MV-4-11 (cell line): ENCODE data around the gene ABCB10.
A peak's percentile ranks its signal among the peaks of the same experiment; 100 is the strongest.
"Not testable (repeated sequence)": the region's sequence is repeated elsewhere in the genome, so short reads cannot be mapped to it uniquely, and the experiment has no call there.

Source experiments
- DNase-seq: peaks from one replicate; lab custom pipeline; 2025; lab: John Stamatoyannopoulos, UW

The ABCB10 gene

DNA sequence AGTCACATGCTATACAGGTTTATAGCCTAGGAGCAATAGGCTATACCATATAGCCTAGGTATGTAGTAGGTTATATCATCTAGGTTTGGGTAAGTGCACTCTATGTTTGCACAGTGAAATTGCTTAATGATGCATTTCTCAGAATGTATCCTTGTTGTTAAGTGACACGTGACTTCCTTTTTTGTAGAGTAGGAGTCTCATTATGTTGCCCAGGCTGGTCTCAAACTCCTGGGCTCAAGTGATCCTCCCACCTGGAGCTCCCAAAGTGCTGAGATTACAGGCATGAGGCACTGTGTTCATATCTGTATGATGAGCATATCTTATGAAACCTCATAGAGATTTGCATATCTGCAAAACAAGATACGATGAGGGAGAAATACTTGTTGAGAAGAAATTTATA is 13.8 kb upstream of the ABCB10 start:
- DNase-seq = peak; percentile 59

DNA sequence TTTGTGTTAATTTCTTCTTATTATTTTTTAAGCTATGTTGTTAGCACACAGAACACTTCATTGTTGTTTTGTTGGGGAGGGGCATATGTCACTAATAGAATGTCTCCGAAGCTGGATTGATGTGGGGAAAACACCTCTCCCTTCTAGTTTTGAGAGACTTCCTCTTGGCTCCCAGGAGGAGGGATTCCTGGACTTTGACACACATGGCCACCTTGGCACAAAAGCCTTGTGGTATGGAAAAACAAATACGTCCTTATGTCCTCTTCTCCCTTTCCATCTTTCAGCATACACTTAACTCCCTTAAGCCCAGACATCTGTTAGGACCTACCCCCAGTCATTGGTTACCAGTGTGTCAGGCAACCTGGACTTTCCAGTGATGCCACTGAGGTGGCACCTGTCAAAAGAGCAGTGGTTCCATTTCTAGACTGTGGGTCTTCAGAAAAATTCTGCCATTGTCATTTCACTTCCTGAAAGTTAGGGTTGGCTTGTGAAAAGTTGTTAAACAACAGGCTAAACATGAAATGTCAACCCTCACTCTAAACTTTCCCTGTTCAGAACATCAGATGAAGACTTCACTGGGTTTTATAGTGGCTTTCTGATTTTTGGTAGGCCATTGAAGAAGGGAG is 12.5 kb upstream of the ABCB10 start:
- no peak for DNase-seq

DNA sequence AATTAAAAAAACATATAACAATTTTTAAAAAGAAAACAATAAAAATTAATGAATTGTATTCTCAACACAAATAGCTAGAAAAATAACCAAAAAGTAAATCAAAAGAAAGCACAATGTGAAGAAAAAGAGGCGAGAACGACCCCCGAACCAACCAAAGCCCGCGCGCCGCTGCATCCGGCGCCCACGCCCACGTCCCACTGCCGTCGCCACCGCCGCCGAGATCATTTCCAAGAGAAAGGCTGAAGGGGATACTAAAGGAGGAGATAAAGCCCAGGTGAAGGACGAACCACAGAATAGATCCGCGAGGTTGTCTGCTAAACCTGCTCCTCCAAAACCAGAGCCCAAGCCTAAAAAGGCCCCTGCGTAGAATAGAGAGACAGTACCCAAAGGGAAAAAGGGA is 11.8 kb upstream of the ABCB10 start:
- no peak for DNase-seq

DNA sequence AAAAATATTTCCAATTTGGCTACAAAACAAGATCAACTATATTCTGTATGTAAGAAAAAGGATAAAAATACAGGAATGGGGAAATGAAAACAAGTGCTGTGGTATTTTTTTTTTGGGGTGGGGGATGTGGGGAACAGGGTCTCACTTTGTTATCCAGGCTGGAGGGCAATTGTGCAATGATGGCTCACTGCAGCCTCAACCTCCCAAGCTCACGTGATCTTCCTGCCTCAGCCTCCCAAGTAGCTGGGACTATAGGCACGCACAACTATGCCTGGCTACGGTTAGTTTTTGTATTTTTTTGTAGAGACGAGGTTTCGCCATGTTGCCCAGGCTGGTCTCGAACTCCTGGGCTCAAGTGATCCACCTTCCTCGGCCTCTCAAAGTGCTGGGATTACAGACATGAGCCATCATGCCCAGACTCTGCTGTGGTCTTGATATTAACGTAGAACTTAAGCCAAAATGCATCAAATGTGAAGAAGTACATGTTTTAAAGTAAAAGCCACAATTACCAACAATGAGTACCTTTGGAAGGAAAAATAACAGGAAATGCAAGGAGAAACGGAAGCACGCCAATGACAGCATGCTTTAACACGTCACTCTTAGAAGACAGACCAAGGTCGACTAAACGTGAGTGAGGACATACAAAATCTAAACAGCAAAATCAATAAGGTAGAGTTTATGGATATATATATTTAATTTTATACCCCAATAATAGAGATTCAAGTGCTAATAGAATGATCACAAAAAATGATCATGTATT is 8.8 kb upstream of the ABCB10 start:
- peak; percentile 90 for DNase-seq

DNA sequence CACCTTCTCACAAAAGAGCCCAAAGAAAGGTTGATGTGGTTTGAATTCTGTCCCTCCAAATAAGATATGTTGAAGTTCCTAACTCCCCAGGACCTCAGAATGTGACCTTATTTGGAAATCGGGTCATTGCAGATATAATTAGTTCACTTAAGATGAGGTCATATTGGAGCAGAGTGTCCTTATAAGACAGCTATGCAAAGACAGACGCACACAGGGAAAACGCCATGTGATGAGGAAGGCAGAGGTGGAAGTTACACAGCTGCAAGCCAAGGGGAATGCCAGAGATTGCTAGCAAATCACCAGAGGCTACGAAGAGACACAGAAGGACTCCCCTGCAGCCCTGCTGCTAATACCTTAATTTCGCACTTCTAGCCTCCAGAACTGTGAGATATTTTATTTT is 5.2 kb upstream of the ABCB10 start:
- DNase-seq = peak; percentile 53

DNA sequence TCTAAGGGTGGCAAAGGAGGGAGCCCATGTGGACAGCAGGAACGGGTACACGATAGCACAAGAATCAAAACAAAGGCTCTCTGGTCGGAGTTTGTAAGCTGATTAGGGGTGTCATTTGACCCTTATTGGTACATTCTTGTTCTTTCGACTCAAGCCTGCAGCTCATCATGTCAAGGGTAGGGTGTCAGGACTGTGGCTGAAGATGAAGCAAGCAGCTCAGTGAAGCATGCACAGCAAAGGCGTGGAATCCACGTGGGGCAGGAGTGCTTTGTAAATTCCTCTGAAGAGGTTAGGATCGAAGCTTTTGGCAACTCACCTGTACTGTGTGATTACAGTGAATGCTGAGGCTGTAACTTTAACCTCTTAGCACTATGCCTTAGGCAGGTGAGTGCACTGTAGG is 4.7 kb upstream of the ABCB10 start:
- DNase-seq = peak; percentile 9

DNA sequence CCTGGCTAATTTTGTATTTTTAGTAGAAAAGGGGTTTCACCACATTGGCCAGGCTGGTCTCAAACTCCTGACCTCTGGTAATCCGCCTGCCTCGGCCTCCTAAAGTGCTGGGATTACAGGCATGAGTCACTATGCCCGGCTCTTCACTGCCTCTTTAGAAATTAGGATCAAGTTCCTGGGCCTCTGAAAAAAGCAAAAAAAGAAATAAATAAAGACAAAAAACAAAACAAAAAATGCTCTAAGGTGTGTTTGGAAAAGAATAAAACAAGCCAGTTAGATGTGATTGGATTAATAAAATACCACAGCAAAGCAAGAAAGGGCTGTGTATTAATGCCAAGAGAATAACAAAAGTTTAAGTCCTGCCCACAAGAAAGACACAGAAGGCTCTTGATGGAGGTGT is 4.2 kb upstream of the ABCB10 start:
- DNase-seq = peak; percentile 46

DNA sequence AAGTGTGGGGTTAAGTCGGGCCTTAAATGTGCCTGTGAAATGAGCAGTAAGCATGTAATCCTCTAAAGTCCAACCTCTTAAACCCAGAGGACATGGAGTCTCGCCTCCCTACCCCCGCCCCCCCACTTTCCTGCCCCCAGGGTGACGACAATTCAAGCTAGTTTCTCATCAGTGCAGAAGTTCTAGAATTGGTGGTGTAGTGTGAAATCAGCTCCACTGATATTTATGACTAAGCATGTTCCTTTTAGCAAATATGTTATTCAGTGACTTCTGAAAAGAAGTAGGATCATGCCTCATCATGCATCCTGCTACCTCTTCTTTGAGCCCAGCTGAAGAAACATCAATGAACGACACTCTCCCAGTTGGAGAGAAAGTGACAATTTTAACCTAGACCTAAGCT is 2.6 kb upstream of the ABCB10 start:
- peak; percentile 14 for DNase-seq

DNA sequence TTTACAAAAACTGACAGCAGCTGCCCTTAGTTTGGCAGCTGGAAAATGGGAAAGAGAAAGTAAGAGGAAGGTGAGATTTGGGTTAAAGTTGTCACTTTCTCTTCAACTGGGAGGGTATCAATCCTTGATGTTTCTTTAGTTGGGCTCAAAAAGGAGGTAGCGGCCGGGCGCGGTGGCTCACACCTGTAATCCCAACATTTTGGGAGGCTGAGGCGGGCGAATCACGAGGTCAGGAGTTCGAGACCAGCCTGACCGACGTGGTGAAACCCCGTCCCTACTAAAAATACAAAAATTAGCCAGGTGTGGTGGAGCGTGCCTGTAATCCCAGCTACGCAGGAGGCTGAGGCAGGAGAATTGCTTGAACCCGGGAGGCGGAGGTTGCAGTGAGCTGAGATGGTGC is 1.6 kb upstream of the ABCB10 start:
- not testable (repeated sequence) for DNase-seq

DNA sequence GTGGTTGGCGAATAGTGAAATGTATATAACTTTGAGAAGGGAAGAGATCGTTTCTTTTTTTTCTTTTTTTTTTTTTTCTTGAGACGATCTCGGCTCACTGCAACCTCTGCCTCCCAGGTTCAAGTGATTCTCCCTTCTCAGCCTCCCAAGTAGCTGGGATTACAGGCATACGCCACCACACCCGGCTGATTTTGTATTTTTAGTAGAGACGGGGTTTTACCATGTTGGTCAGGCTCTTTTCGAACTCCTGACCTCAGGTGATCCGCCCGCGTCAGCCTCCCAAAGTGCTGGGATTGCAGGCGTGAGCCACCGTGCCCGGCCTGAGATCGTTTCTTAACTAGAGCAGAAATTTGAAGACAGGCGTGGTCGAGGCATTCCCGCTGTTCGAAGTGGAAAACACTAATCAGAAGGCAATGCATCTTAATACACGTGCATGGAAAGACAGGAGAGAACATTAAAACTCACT is 862 bp upstream of the ABCB10 start:
- not testable (repeated sequence) for DNase-seq

DNA sequence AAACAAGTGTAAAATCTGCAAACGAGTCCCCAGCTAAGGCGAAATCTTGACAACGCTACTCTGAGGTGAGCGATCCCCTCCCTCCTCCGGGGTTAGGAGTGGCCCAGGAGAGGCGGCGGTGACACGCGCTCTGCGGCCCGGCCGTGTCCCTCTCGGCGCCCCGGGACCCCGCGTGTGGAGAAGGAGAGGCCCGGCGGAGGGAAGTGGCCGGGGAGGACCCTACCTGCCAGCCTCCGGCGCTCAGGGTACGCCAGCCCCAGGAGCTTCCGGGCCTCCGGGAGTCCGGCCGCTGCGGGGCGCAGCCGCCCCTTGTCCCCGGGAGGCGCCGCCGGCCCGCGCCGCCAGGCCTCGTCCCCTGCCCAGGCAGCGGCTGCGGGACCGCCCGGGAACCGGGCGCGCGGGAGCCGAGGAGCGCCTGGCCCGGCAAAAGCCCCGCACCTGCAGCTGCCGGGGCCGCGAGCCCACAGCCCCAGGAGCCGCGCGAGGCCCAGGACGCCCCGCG is 543 bp downstream of the ABCB10 start:
- no peak for DNase-seq

DNA sequence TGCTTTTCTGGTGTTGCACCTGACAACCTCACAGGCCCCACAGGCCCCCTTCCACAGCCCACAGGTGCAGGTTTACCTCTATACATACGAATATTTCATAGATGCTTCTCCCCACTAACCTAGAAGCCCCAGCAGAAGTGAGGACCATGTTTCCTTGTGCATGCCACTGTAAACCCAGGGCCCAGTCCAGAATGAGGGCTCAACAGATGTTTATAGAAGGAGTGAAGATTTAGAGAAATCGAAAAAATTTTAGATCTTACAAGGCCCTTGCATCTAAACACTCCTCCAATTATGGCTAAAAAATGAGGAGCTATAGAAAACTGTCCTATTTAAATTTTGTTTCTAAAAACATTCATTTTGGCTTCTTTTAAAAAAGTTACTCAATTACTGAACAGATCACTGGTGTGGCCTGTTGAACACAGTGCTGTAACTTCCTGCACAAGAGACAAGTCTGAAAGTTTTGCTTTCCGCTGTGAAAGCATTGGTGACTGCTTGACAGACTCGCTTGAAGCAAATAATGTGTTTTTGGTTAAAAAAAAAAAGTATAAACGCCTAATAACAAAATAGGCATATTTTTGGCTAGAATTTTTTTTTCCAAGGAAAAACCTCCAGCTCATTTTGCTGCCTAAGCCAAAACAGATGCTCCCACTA is 1.2 kb downstream of the ABCB10 start:
- DNase-seq = peak; percentile 22

DNA sequence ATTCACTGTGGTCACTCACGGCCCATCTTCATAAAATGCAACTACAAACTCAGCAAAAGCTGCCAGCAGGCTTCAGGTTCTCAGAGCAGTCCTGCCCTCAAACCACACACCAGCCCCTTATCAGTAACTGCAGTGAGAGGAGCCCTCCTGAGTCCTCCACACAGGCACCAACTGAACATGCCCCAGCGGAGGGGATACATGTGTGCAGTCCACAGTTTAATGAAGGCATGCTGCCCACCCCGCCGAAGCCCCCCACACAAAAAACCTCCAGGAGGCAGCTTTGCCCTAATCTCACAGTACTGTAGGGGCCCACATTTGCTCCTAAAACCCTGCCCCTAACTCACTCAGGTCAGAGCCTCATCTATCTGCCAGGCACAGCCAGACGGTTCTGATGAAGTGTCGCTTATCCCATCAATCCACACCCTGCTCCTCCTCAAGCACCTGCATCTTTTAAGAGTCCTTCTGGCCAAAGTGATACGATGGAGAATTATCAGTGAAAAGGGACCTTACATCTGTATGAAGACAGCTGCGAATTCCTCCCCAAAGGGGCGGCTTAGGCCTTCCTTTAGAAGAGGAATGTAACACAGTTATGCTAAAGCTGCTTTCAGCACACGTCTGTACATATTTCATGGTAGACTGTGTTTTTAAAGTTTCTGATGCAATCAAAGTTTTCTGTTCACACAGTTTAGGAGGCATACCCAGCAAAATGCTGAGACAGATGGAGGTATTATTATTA is 3.5 kb downstream of the ABCB10 start:
- no peak for DNase-seq

DNA sequence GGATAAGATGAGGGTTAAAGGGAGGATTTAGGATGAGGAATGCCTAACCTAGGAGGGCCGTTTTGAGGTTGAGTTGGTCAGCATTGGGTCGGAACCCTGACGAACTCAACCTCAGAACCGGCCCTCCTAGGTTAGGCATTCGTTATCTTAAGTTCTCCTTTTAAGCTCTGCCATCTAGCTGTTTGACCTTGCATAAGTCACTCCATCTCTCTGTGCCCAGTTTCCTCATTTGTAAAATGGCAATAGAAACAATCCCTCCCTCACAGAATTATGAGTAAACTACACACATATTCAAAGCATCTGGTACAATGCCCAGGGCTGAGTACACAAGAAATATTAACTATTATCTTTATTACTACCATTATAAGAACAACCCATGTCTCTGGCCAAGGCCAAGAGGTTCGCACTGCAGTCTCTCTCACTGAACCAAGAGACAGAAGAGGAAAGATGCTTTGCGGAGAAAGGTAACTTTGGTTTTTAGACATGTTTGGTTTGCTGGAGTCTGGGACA is 4.8 kb downstream of the ABCB10 start:
- peak; percentile 62 for DNase-seq

DNA sequence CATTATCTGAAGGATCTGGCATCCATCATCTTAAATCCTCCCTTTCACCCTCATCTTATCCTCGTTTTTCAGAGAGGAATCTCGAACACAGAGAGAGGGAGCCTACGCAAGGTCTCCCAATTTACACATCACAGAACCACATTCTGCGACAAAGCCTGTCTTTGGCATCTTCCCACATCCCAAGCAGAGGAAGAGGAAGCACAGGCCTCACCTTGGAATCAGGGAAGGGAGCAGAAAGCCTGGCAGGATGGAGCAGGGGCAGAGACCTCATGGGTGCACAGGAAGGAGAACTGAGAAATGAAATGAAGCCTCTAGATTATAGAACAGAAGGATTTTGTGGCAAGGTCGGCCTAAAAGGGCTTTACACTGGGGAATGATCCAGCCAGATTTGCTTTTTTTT is 5.8 kb downstream of the ABCB10 start:
- DNase-seq = peak; percentile 60

DNA sequence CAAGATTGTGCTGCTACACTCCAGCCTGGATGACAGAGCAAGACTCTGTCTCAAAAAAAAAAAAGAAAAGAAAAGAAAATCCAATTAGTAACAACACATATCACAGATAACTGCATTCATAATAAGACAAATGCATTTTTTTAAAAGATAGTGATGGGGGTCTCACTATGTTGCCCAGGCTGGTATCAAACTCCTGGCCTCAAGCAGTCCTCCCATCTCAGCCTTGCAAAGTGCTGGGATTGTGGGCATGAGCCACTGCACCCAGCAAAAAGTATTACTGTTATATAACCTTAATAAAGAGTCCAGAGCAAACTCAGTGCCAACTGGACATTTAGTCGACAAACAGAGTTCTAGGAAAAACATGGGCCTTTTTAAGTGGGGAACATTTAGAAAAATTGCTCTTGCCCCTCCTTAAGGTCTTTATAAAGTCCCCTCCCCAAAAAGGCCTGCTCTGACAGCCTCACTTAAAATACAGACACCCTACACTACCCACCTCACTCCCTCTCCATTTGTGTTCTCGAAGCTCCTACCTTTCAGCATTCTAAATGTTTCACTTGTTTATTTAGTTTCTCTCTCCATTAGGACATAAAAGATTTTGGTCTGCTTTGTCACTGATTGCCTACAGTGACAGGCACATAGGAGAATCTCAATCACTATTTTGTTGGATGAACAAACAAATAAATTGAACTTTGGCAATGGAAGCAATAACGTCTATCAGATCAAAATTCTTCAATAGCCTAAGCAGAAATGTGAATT is 7.5 kb downstream of the ABCB10 start:
- DNase-seq = no peak

DNA sequence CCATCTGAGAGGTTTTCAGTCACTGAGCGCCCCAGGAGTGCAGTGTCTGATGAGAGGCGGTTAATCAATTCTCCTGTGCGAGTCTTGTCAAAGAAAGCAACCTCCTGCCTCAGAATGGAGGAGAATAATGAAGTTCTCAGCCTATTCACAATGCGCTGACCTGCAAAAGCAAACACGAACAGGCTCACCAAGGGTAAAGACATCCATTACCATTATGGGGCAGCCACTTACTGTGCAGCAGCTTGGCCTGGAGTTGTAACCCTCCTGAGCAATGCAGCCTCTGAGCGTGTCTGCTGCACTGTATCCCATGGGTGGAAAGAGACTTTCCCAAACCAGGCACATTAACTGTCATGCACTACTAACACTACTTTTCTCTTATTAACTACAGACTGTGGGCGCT is 11.0 kb downstream of the ABCB10 start:
- no peak for DNase-seq

DNA sequence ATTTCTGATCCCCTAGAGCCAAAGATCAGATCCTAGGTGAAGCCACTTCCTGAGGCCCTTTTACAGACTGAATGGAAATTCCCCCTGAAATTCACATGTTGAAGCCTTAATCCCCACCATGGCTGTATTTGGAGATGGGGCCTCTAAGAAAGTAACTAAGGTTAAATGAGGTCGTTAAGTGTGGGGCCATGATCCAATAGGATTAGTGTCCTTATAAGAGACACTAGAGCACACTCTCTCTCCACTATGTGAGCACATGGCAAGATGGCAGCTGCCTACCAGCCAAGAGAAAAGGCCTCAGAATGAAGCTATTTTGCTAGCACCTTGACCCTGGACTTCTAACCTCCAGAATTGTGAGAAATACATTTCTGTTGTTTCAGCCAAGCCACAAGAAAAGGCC is 13.9 kb downstream of the ABCB10 start:
- no peak for DNase-seq

DNA sequence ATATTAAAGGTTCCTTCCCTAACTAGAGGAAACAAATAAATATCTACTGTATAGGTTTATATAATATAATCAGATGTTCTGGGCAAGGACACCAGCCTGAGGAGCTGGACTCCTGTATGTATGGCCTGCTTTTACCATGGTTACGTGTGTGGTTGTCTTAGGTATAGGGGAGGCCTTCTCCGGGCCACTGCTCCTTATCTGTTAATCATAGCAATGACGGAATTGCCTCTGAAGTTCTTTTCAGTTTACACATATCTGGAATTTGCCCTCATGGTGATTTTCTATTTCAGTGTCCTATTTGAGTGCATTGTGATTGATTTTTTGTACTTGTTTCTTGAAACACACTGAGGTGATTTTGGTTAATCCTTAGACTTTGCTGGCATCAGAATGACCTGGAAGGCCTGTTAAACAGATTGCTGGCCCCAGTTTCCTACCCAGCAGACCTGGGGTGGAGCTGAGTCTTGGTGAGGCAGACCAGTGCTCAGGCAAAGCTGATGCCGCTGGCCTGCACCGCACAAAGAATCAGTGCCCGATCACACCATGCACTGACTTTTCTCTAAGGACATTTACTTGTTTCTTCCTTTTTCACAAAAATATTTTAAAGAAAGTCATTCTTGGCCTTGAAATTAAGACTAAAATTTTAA is 18.5 kb downstream of the ABCB10 start:
- DNase-seq = no peak

DNA sequence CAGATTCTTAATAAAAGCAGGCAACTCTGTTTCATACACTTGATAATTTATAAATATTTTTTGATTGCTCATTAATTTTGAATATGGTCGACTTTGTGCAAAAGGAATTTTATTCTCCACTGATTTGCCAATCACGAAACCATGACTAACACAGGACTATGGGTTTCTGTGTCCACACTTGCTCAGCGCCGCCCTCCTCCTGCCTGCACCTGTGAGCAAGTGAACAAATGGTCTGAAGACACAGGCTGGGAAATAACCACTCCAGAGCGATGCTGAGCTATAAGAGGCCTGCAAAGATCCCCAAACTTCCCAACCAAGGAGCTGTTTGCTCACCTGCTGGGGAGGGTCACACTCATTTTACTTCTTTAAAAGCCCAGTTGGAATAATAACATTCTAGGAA is 19.6 kb downstream of the ABCB10 start:
- peak; percentile 40 for DNase-seq

DNA sequence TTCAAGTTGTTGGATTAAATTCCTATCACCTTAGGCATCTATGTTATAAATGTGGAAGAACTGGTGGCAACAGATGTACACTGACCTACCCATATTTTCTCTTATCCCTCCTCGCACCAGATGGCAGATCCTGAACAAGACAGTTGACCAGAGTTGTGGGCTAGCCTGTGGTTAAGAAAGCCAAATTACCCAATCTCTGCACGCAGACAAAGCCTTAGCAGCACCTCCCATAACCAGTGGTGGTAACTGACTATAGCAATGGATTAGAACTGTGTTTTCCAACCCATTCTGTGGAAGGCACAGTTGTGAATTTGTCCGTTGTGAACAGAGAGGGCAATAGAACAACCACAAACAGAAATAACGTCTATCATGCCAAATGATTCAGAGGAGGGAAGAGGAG is 20.6 kb downstream of the ABCB10 start:
- DNase-seq = peak; percentile 99
